ENCODE results near the gene IRF4. TPM values are rescaled to one million over a fixed set of nuclear protein-coding genes. Genes with fewer than 3 reads are reported as not detected.

IRF4 gene
- total and polyA plus RNA-seq, 2 donors (not counting 1 experiment from before 2014, with no cell fraction given), result 75.7 to 142 TPM

DNA sequence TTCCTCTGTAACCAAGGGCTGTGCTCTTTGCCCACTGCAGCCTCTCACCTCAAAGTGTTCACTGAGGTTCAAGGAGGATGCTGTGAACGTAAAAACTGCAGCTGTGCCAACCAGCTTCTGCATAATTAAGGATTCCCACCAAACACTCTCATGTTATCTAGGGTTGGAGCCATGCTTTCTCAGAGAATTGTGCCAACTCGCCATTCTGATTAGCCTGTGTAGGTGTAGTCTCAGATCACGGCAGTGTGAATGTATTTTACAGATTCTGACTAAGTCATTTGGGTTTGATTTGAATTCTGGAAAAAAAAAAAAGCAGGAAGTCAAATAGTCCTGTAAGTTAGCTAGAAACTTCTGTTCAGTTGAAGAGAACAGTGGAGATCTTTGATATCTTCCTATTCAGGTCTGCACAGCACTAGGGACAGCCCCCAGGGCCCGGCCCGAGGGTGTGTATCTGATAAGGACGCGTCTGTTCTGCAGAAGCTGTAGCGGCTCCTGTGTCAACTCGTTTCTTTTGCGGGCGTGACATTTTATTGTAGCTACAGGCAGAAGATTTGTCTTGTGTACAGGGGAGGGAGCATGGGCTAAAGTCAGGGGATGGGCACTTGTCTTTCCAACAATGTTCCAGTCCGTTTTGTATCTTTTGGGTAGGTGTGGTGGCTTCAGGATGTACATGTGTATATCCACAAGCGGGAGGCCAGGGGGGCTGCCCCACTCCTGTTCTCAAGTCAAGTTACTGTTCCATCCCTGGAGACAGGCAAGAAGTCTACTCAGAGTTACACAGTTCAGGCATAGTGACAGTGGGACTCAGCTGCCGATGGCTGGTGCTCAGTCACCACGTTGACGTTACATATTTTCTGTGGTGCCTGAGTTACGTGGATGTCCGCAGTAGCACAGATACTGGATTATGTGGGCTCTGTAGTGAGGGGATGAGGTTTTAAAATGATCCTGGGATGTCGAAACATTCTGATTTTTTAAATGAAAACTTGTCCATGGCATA, 12.4 kb downstream of the IRF4 start:
- ChIA-PET POLR2A (interaction anchor here (0.6 to 4.9 kb wide), 7 partner anchors 11 to 184 kb away, joined by 3 to 35 read pairs (median 3); partner anchors contain the start of genes DUSP22 and IRF4), CTCF (interaction anchor here (0.8 to 7.2 kb wide), 15 partner anchors 12 to 216 kb away, joined by 3 to 72 read pairs (median 4); partner anchors contain the start of gene IRF4)
- WGBS (ENCODE audit: insufficient coverage), result 54% methylated on average over 18 of the region's 19 CpGs
- Histone ChIP-seq H2AFZ (ENCODE audit: insufficient read depth, low read depth, low read length, poor library complexity, severe bottlenecking) (no peak overlapping the region), H3K4me1 (ENCODE audit: control insufficient read depth in 2 of 2, insufficient read depth in 2 of 2, low read length in 2 of 2) (peaks cover 54 to 62% of the 10 kb centered on the region in 2 donors), H3K79me2 (ENCODE audit: control insufficient read depth, insufficient read depth, low read length) (peaks cover 45% of the 10 kb centered on the region), H3K9me3 (ENCODE audit: control extremely low read depth in 1 of 3, control insufficient read depth in 2 of 3, insufficient read depth in 1 of 3, low read length in 2 of 3) (no peaks in the 10 kb centered on the region), H3K4me2 (replicated peaks; ENCODE audit: low read depth, low read length, poor library complexity, severe bottlenecking) (peak overlapping the region; percentile 66), H4K20me1 (ENCODE audit: control insufficient read depth, insufficient read depth, low read length, poor library complexity, severe bottlenecking) (peaks cover 55% of the 10 kb centered on the region), H3K27me3 (replicated peaks in 1 of 4; ENCODE audit: control extremely low read depth in 1 of 4, control insufficient read depth in 3 of 4, insufficient read depth in 4 of 4, low read length in 3 of 4) (no peaks in the 10 kb centered on the region), H3K27ac (ENCODE audit: low read length in 2 of 2) (peak overlapping the region; percentile 57 to 89), H3K9ac (ENCODE audit: low read length) (peak overlapping the region; percentile 18), H3K4me3 (ENCODE audit: control extremely low read depth in 1 of 5, extremely low read depth in 1 of 5, insufficient read depth in 1 of 5, low read depth in 2 of 5, low read length in 4 of 5) (peak overlapping the region in 3 of 5 experiments; percentile 6 to 38 (median 7)), H3K36me3 (replicated peaks in 1 of 2; ENCODE audit: control extremely low read depth in 1 of 2, control insufficient read depth in 1 of 2, extremely low read depth in 1 of 2, insufficient read depth in 2 of 2, low read length in 1 of 2) (peaks cover 10 to 98% of the 10 kb centered on the region in 2 experiments)
- Mint-ChIP-seq H3K4me1 (peaks cover 88% of the 10 kb centered on the region), H3K27ac (peak overlapping the region; percentile 95), H3K9me3 (ENCODE audit: insufficient read depth) (no peaks in the 10 kb centered on the region), H3K4me3 (peak overlapping the region; percentile 82), H3K27me3 (no peaks in the 10 kb centered on the region)
- no peak for ATAC-seq (ENCODE audit: low read depth)
- TF ChIP-seq, protein P1, sequence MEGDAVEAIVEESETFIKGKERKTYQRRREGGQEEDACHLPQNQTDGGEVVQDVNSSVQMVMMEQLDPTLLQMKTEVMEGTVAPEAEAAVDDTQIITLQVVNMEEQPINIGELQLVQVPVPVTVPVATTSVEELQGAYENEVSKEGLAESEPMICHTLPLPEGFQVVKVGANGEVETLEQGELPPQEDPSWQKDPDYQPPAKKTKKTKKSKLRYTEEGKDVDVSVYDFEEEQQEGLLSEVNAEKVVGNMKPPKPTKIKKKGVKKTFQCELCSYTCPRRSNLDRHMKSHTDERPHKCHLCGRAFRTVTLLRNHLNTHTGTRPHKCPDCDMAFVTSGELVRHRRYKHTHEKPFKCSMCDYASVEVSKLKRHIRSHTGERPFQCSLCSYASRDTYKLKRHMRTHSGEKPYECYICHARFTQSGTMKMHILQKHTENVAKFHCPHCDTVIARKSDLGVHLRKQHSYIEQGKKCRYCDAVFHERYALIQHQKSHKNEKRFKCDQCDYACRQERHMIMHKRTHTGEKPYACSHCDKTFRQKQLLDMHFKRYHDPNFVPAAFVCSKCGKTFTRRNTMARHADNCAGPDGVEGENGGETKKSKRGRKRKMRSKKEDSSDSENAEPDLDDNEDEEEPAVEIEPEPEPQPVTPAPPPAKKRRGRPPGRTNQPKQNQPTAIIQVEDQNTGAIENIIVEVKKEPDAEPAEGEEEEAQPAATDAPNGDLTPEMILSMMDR (IDR thresholded peaks at IDR 0.05), result no peak
- no peak for TF ChIP-seq EZH2 (IDR thresholded peaks at IDR 0.05; ENCODE audit: borderline replicate concordance, insufficient read depth, low read depth, low read length, poor library complexity, severe bottlenecking)
- intact Hi-C loops (cut with micrococcal nuclease), result loop anchor here (2.0 kb wide), 1 partner anchor 13 kb away; the partner anchor contains the start of gene IRF4
- no peak for DNase-seq

All from B cell (primary cell).